Measurements from ENCODE around the gene ZNF536. TPM values are rescaled to one million over a fixed set of nuclear protein-coding genes. Genes with fewer than 3 reads are reported as not detected.
A peak's percentile ranks its signal among the peaks of the same experiment; 100 is the strongest.

The ZNF536 gene
- total RNA-seq, 1 experiment from 2014 or later, result not detected

DNA sequence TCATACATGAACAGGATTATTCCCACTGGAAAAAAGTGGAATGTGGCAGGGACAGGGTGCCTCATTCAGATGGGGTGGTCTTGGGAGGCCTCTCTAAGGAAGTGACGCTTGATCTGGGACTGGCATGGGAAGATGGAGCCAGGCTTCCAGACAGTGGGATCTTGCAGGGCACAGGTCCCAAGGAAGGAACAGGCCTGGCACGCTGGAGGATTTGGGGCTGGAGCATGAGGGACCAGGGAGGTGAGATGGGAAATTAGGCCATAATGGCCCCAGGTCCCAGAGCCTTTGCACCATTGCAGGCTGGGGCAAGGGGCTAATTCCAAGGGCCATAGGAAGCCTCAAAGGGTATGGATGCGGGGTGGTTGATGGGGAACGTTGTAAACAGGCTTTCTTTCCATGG lies 9.2 kb downstream of the ZNF536 start:
- H3K27me3 Mint-ChIP-seq (ENCODE audit: low read depth), result peaks cover 23% of the 10 kb centered on the region
- H3K4me1 ChIP-seq (ENCODE audit: insufficient read depth, low read length), result peaks cover 2% of the 10 kb centered on the region; the same call in 1 of the 2 replicates
- H3K27ac Mint-ChIP-seq, result peak overlapping the region in 1 of 3 experiments; percentile 61; a peak in 1 of 7 replicates
- H3T11ph ChIP-seq (ENCODE audit: low read length), result no peak overlapping the region
- H2BK15ac ChIP-seq (ENCODE audit: low read depth, low read length), result no peak overlapping the region
- H2AK5ac ChIP-seq (ENCODE audit: insufficient read length, low read length), result no peak overlapping the region
- no peak overlapping the region for H4K8ac ChIP-seq (replicated peaks; ENCODE audit: insufficient read length, low read depth, low read length)
- no peak for DNase-seq
- H2BK12ac ChIP-seq (ENCODE audit: insufficient read length, low read depth, low read length), result no peak overlapping the region
- peaks cover 5 to 7% of the 10 kb centered on the region in 2 experiments; a peak in 3 of 4 replicates for H3K4me1 Mint-ChIP-seq
- no peaks in the 10 kb centered on the region for H3K79me1 ChIP-seq (ENCODE audit: insufficient read depth, low read depth, low read length, poor library complexity, severe bottlenecking)
- H3K27ac ChIP-seq (ENCODE audit: insufficient read length, low read depth, low read length), result no peak overlapping the region
- H3K9me3 Mint-ChIP-seq, result no peaks in the 10 kb centered on the region; a peak in 1 of 5 replicates
- H3K9ac ChIP-seq (ENCODE audit: extremely low read depth, insufficient read length, low read length), result no peak overlapping the region
- TF ChIP-seq, protein P1, sequence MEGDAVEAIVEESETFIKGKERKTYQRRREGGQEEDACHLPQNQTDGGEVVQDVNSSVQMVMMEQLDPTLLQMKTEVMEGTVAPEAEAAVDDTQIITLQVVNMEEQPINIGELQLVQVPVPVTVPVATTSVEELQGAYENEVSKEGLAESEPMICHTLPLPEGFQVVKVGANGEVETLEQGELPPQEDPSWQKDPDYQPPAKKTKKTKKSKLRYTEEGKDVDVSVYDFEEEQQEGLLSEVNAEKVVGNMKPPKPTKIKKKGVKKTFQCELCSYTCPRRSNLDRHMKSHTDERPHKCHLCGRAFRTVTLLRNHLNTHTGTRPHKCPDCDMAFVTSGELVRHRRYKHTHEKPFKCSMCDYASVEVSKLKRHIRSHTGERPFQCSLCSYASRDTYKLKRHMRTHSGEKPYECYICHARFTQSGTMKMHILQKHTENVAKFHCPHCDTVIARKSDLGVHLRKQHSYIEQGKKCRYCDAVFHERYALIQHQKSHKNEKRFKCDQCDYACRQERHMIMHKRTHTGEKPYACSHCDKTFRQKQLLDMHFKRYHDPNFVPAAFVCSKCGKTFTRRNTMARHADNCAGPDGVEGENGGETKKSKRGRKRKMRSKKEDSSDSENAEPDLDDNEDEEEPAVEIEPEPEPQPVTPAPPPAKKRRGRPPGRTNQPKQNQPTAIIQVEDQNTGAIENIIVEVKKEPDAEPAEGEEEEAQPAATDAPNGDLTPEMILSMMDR (conservative IDR thresholded peaks at IDR 0.05), result no peak
- H2BK120ac ChIP-seq (ENCODE audit: low read depth, low read length, poor library complexity, severe bottlenecking), result no peak overlapping the region
- no peak overlapping the region for H4K91ac ChIP-seq (ENCODE audit: insufficient read length, low read depth, low read length)
- H3K27me3 ChIP-seq (ENCODE audit: insufficient read depth, low read length), result no peaks in the 10 kb centered on the region; the same call in 1 of the 2 replicates
- no peak overlapping the region for H3K18ac ChIP-seq (ENCODE audit: insufficient read length, low read depth, low read length)
- whole genome bisulfite sequencing (ENCODE audit: extremely low coverage, insufficient read length, low lambda C conversion rate), result no CpG with 5 or more reads among the region's 4 CpGs
- peaks cover 3% of the 10 kb centered on the region for H4K20me1 ChIP-seq (ENCODE audit: control insufficient read depth, insufficient read depth, insufficient read length)
- H3K9me3 ChIP-seq (ENCODE audit: control insufficient read depth, low read depth, low read length), result no peaks in the 10 kb centered on the region
- H3K14ac ChIP-seq (ENCODE audit: insufficient read depth, low read length), result no peak overlapping the region
- no peaks in the 10 kb centered on the region for H3K23me2 ChIP-seq (ENCODE audit: insufficient read length, low read depth, low read length, poor library complexity, severe bottlenecking)
- H3K36me3 Mint-ChIP-seq (ENCODE audit: insufficient read depth in 1 of 3, low read depth in 3 of 3), result no peaks in the 10 kb centered on the region
- no peak overlapping the region for H2BK5ac ChIP-seq (ENCODE audit: insufficient read length, low read length)
- H2BK20ac ChIP-seq (ENCODE audit: low read depth, low read length, poor library complexity, severe bottlenecking), result no peak overlapping the region
- no peak overlapping the region for H3K56ac ChIP-seq (ENCODE audit: insufficient read length, low read depth, low read length)
- no peak overlapping the region for H3K4me2 ChIP-seq (ENCODE audit: insufficient read depth, insufficient read length, low read length)
- no peak overlapping the region for H3K4ac ChIP-seq (ENCODE audit: low read depth, low read length)
- H2AFZ ChIP-seq (ENCODE audit: low read length), result no peak overlapping the region
- no peaks in the 10 kb centered on the region for H3K79me2 ChIP-seq (ENCODE audit: insufficient read depth, low read length)
- H4K5ac ChIP-seq (ENCODE audit: insufficient read length, low read depth, low read length), result no peak overlapping the region
- no peak overlapping the region for H3K23ac ChIP-seq (ENCODE audit: insufficient read length, low read depth, low read length)
- H3K4me3 Mint-ChIP-seq, result no peak overlapping the region

Measured in H9 (cell line).